Left hindlimb (tissue), 1 donor: Measurements from ENCODE around the gene ADRA2C.

Experiments
- DNase-seq: peaks from one replicate; pipeline ENCODE4 v3.0.0-alpha.2; 2018

The ADRA2C gene

DNA sequence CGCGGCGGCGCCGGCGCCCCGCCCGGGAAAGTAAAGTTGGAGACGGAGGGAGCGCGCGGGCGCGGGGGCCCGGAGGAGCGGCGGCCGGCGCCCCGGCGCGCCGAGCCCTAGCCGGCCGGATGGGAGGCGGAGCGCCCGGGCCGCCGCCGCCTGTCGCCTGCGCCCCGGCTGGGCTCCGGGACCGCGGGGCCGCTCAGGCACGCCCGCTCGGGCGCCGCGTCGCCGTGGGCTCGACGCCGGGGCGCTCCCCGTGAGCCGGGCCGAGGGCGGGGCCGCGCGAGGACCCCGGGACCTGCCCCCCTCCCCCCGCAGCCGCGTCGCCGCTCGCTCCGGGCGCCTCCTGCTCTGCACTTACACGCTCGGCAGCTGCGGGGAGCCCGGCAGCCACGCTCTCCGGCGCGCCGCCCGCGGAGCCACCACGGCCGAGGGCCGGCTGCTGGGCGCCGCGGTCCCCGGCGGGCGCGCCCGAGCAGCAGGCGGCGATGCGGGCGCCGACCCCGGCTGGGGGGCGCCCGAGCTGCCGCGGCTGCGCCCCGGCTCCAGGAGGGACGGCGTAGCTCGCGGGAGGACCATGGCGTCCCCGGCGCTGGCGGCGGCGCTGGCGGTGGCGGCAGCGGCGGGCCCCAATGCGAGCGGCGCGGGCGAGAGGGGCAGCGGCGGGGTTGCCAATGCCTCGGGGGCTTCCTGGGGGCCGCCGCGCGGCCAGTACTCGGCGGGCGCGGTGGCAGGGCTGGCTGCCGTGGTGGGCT lies at the start of gene ADRA2C:
ADRA2C (plus strand) TSS at position 350 of the 749 bp plus-strand sequence; CDS start at position 572, 222 bp downstream.
- DNase-seq: peak; percentile 52

DNA sequence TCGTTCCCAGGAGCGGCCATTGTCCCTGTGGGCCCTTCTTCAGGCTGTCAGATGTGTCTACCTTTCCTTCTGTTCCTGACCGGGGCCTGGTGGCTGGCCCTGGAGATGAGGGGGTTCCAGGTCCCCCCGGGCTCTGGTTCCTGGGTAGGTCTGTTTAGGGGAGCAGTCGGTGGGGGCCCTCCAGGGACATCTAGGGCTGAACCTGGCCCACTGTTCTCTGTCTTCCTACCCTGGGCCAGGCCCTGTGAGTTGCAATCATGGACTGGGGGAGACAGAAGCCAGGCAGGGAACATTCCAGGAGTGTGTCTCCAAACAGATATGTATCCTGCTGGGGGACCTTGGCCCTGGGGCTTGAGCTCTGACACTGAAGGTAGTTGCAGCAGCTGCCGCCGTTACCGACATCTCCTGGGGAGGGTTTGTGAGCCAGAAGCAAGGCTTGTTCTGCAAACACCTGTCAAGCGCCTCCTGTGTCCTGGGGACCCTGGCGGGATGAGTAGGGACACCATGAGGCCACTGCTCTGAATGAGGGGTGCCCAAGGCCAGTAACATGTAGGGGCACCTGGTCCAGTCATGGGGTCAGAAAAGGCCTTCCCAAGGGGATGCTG lies 49.5 kb upstream of the ADRA2C start:
- DNase-seq: peak; percentile 10

DNA sequence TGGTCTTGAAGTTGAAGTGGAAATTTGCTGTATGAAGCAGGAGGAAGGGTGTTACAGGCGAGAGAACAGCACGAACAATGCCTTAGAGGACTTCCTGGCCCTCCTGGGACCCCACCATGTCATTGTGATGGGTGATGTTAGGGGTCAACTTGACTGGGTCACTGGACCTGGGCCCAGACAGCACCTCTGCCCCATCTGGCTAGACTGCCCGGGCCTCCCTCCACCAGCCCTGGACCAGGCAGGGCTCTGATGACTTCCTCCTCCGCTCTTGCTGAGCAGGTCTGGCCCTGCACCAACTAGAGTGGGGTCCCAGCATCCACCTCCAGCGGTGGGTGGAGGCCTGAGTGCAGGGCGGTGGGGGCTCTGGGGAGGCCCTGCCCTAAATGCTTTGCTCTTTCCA lies 48.9 kb upstream of the ADRA2C start:
- DNase-seq: no peak

DNA sequence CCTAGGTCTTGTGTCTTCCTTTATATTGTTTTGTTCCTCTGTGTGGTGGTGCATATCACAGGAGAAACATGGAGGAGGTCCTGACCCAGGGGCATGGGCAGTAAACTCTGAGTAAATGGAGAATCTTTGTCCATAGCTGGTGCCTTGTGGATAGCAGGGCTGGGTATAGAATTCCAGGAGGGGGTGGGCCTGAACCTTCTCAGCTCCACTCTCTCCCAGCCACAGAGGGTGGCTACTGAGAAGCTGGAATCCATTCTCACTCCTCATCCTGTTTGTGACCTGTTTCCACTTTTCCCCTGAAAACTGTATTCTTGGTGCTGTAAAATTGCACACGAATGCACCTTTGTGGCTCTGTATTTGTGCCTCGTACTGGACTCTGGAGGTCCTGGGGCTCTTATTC lies 47.7 kb upstream of the ADRA2C start:
- DNase-seq: no peak

DNA sequence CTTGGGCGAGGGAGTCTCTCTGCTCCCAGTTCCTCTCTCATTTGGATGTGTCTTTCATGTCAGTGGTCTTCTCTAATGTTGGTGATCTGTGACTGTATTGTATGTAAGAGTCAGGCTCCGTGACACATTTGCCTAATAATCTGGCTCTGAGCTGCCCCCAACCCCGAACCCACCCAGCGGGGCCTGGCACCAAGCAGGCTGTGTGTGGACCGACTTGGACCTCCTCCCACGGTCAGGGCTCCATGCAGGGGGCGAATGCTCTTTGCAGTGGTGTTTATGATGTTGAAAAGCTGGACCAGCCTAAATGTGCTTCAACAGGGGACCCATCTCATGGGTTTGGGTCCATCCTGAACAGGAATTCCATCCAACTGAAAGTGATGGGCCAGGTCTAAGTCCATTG lies 47.0 kb upstream of the ADRA2C start:
- DNase-seq: no peak

DNA sequence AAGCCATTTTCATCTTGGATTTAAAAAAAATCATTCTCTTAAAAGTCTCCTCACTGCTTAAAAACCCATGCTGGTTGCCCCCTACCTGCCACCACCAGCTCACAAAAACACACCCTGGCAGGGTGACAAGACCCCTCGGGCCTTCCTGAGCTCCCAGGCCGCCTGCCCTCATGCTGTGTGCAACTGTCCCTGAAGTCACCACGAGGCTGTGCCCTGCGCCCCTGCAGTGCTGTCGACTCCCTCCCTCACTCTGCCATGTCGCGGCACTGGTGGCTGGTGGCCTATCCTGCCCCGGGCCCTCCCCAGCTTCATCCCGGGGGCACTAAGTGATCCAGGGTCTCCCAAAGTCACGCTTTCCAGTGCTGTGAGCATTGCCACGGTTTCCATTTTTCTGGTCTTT lies 46.3 kb upstream of the ADRA2C start:
- DNase-seq: no peak

DNA sequence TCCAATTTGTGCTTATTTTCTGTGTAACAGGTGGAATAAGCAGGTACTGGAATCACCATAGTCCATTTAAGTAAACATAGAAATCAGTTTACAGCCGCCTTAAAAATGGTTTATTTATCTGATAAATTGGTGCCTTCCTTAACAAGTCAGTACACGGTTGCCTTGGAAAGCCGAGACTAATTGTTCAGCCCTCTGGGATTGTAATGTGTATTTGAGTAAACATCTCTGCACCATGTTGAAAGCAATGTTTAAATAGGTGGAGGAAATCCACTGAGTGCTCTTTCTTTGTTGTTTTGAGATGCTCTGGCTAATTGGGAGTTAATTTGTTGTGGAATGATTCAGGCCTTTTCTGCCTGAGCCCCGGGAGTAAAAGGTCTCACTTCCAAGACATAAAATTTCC lies 45.7 kb upstream of the ADRA2C start:
- no peak for DNase-seq

DNA sequence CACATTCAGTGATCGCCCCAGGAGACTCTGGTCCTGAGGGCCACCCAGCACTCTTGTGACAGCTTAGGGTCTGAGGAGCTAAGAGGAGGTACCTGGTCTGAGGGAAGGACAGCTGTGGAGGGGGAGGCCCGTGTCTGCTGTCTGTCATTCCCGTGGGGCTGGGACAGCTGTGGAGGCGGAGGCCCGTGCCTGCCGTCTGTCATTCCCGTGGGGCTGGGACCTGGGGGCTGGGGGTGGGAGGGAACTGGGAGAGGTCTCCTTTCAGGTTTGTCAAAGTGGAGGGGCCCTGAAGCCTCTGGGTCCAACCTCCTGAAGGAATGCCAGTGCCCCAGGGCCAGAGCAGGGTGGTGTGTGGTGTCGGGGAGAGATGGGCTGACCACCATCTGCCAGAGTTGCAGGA lies 45.0 kb upstream of the ADRA2C start:
- no peak for DNase-seq

DNA sequence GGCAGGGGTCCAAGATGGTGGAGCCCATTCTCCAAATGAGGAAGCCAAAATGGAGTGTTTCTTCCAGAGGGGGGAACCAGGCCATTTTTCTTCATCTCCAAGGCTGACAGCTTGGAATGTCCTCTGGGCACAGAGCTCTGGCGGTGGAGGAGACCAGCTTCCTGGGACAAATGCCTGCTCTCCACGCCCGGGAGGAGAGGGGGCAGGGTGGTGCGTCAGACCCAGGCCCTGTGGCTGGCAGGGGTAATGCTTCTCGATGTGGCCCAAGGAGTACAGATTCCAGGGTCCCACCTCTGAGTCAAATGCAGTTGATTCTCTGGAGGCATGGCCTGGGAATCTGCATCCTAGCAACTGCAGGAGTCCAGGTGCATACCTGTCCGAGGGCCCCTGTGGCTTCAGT lies 44.6 kb upstream of the ADRA2C start:
- DNase-seq: no peak

DNA sequence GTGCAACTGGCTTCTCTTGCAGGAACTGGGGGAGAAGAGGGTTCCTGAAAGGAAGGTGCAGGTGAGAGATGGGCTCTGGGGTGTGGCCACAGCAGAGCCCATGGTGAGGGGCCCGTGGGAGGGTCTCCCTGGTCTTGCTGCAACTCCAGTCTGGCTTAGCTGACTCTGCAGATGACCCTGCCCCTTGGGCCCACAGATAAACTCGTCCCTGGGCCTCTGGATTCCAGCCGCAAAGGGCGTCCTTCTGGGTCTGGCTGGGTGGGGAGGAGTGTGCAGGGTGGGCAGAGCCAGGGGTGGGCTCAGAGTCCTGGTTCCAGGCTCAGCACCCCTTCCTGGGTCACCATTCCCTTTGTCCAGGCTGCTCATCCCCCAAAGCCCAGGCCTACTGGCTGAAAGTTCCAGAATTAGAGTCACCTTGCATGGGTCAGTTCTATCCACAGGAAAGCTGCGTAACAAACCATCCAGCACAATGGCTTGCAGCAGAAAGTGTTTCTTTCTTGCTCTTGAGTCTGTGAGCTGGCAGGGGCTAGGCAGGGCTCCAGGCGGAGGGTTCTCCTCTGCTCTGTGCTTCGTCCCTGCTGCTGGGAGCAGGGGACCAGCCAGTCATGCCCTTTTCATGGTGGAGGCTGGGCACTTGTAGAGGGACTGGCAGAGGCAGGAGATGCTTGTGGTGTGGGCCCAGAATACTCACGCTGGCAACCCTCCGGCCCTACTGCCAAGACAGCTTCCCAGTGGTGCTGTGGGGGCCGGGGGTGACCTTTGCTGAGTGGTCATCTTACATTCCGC lies 43.5 kb upstream of the ADRA2C start:
- no peak for DNase-seq

DNA sequence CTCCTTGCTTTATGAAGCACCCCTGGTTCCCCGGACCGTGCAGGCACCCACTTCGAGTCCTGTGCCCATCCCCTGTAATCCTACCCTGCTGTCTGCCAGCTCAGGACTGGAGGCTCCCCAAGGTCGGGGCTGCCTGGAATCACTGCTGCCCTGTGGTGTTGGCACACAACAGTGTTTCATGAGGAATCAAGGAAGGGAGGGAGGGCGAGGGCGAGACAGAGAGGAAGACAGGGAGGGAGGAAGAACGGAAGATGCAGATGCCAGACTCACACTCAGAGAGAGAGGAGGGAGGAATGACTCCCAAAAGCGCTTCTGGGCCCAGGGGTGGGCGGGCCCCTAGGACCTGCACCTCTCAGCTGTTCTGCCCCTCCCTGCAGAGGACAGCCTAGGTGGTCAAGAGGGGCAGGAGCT lies 42.9 kb upstream of the ADRA2C start:
- DNase-seq: no peak

DNA sequence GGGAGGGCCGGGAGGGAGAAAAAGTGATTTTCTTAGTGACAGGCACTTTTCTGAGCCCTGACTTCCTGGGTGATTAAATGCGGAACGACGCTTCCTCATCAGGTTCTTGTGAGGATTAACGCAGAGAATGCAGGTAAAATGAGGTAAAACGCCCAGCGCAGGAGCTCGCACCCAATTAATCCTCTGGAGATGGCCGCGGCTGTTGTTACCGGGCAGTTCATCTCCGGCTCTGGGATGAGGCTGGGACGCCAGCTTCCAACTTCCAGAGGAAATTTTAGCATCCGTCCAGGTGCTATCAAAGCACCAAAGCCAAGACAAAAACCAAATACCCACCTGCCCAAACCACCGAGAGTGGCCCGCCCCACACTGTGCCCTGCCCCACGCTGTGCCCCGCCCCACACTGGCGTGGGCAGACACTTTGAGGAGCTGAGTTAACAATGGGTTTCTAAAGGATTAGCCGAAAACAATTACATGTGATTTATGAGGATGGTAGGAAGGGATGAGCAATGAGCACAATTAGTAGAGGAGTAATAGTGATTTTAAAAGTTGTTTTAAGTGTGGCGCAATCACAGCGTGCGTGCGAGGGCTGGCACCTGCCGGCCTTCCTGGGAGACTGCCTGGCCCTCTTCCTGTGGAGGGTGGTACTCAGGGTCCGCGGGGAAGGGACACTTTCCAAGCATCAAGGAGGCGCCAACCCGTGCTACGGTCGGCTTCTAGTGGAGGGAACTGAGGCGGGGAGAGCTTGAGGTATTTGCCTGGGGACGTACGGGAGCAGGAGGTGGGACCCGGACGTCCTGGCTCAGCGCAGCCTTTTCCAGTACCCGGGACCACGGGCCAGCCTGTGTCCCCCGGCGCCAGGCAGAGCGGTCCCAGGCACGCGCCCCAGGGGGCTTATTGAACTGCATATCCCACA lies 41.6 kb upstream of the ADRA2C start:
- DNase-seq: no peak

DNA sequence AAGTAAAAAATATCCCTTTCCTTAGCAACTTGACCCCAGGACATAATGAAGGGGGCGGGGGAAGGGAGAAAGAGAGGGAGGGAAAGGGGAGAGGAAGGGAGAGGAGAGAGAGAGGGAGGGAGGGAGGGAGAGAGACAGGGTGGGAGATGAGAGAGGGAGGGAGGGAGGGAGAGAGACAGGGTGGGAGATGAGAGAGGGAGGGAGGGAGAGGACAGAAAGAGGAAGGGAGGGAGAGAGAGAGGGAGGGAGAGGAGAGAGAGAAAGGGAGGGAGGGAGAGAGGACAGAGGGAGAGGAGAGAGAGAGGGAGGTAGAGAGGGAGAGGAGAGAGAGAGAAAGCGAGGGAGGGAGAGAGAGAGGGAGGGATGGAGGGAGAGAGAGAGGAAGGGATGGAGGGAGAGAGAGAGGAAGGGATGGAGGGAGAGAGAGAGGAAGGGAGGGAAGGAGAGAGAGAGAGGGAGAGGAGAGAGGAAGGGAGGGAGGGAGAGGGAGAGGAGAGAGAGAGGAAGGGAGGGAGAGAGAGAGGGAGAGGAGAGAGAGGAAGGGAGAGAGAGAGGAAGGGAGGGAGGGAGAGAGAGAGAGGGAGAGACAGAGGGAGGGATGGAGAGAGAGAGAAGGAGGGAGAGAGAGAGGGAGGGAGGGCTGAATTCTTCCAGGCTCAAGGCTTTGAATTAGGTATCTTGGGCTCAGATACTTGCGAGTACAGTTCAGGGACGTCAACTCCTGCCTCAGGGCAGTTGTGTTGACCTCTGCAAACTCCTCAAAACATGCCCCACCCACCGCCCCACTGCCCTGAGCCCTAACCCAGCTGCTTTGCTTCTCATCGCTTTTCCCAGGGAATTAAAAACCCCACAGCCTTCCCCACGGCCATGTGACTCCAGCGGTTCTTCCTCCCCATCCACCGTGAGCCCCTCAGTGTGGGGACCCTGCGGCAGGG lies 40.0 kb upstream of the ADRA2C start:
- DNase-seq: no peak

DNA sequence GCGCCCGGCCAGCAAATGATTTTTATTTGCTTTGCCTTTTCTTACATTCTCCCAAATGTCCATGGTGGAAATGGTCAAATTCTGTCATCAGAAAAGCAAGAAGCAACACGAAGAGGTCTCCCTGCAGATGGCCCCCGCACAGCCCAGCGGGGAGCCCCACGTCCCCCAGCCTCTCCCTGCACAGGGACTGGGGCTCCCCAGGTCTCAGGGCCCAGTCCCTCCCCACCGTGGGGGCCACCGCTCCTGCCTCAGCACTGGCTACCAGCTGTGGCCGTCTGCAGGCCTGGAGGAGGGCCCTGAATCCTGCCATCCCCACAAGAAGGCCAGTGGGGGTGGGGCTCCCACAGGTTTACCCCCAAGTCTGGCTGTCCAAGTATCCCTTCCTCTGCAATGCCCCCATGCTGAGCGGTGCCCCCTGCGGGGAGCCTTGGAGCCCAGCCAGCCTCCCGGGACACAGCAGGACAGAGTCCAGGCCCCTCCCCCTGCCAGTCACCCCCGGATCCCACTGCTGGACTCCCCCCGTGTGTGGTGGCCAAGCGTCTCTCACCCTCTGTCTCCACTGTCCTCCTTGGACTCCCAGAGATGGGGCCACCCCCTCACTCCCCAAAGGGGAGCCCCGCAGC lies 38.2 kb upstream of the ADRA2C start:
- DNase-seq: no peak

DNA sequence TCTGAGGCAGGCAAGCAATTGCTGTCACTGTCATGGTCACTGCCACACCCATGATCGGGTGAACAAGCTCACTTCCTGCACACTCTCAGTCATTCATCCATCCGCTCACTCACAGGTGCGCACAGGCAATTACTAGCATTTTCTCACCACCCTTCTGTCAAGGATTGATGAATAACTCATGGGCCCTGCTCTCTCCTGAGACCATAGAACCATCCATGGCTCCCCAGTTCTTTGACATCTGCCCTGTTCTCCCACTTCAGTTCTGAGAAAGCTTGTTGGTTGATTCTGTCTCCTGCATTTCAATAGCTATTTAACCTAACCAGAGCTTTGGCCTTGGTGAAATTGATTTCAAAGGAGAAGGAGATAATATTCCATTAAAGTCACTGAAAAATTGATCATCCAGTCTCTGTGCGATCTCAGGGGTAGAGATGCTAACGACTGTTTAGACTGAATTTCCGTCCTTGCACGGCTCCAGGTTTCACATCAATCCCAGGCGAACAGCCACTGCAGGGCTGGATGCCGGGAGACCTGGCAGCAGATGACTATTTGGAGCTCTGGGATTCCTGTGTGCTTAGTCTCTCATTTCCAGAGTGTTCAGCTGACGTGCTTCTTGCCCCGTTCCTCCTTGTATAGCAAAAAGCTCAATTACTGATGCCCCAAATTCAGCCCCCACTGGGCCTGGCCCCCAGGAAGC lies 36.9 kb upstream of the ADRA2C start:
- no peak for DNase-seq

DNA sequence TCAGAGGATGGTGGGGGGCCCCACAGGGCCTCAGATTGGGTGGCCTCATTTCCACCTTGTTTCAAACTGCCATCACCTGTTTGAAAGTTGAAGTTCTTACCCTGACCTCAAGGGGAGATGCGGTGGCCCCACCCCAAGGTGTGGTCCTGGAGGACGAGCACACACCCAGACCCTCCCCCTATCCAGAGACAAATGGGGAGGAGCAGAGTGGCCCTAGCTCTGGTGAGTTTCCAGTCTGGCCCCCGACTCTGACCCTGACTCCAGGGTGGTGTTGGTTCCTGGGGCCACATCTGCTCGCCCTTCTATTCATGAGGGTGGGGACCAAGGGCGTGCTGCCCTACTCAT lies 36.3 kb upstream of the ADRA2C start:
- no peak for DNase-seq

DNA sequence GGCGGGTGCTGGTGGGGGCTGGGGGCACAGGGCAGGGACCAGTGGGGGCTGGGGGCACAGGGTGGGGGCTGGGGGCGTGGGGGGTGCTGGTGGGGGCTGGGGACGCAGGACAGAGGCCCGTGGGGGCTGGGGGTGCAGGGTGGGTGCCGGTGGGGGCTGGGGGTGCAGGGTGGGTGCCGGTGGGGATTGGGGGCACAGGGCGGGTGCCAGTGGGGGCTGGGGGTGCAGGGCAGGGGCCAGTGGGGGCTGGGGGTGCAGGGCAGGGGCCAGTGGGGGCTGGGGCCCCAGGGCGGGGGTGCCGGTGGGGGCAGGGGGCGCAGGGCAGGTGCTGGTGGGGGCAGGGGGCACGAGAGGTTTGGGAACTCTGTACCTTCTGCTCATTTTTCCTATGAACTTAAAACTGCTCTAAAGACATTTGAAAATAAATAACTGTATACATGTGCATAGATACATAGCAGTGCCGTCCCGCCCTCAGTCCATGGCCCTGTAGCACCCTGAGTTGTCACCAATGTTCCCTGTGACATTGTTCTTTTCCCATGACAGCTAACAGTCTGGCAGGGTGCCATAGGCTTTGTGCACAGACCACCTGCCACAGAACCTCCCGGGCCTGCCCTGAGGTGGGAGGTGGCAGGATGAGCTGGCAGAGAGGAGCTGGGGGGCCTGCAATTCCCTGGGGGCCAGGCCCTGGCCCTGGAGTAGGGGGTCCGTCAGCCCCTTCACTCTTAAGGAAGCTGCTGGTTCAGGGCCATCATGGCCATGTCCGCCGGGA lies 35.6 kb upstream of the ADRA2C start:
- no peak for DNase-seq

DNA sequence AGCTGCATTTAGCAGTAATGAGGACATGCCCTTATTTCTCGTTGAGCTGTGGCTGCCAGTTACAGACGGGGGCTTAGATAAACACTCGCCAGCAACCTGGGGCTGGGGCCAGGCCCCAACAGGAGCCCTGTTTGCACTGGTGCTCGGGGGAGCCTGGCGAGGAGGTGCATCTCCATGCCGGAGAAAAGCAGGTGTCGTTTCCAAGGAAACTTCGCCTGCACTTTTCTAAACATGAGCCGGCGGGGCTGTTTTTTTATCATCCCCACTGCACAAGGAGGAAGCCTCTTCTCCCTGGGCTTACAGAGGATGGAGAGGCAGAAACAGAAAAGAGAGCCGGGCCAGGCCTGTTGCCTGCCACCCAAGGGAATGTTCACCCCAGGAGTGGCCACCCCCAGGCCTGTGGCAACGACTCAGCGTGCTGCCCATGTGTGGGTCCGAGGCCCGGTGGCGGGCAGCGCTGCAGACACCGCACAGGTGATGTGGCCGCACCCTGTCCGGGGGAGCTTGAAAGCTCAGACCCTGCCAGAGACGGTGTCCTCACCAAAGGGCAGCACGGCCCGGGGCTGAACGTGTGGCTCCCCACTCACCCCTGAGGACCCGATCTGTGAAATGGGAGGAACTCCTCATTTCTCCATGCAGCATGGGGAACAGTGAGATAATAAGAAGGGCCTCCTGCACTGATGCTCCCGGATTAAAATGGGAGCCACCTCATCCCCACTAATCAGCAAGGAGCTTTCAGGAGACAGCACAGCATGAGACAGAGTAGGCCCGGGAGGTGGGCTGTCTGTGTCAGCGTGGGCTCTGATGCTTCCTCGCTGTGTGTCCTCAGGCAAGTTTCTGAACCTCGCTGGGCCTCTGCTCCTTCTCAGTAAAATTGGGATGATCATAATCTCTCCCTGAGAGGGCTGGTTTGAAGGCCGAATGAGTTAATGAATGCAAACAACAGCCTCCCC lies 33.8 kb upstream of the ADRA2C start:
- no peak for DNase-seq

DNA sequence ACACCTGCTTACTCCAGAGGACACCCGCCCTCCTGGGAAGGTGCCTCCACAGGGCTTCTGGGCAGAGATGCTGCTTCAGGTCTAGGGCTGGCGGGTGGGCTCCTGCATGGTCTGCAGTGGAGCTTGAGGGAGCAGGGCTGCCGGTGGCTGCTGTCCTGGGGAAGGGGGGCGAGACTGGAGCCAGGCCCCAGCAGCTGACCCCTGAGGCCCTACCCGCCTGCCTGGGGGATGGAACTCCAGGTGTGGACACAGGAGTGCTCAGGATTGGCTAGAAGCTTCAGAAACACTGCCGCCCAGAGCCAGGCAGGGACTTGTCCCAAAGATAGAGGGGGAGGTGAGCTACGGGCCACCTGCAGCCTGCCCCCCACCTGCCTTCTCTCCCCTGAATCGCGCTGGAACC lies 33.0 kb upstream of the ADRA2C start:
- DNase-seq: no peak
